Measurements from ENCODE around the gene MAST3.

Gene MAST3

GRCh38 chr19:18193388-18194180, 96.0 kb downstream of the MAST3 start:
- DNase-seq, result peak in 2 of 3 experiments; percentile 51 to 56

- no peak for DNase-seq
Observed at GRCh38 chr19:18194181-18194530, 96.6 kb downstream of the MAST3 start.

DNA sequence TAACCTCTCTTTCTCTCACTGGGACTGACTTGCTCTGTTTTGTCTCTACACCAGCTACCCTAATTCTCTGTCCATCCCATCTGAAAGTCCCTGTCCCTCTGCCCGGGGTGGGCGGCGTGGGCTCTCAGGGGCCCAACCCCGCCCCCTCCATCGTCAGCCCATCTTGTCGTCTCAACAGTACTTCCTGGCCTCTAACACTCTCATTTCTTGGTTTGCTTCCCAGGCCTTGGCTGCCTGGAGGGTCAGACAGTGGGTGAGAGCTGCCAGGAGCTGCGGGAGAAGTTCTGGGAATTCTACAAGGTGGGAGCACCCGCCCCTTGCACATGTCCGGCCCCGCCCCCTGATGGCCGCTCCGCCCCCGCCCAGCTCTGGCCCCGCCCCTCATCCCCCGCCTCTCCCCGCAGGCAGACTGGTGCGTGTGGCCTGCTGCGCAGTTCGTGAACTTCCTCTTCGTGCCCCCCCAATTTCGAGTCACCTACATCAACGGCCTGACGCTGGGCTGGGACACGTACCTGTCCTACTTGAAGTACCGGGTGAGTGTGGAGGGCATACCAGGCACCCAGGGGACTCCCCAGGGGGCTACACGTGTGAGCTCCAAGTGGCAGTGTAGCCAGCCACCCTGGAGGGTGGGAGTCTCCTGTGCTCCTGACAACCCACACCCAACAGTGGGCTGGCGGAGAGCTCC, 97.1 kb downstream of the MAST3 start:
- no peak for DNase-seq

DNA sequence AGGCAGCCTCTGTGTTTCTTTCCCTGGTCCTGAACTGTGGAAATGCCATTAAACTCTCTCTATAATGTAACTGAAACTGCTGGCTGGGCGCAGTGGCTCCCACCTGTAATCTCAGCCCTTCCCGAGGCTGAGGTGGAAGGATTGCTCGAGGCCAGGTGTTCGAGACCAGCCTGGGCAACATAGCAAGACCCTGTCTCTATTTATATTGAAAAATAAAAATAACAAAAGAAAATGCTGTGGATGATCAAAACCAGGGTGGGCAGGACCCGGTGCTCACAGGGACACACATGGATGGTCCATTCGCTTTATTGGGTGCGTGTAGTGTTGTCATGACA, 98.9 kb downstream of the MAST3 start:
- no peak for DNase-seq

- DNase-seq, result no peak
Observed at GRCh38 chr19:18197306-18197705, 99.7 kb downstream of the MAST3 start.

- DNase-seq, result no peak
Observed at GRCh38 chr19:18197941-18198340, 100.4 kb downstream of the MAST3 start.

GRCh38 chr19:18198374-18198773, 100.8 kb downstream of the MAST3 start:
- no peak for DNase-seq

All from NCI-H1417 (cell line).